ENCODE results near the gene DENND4A.

DNA sequence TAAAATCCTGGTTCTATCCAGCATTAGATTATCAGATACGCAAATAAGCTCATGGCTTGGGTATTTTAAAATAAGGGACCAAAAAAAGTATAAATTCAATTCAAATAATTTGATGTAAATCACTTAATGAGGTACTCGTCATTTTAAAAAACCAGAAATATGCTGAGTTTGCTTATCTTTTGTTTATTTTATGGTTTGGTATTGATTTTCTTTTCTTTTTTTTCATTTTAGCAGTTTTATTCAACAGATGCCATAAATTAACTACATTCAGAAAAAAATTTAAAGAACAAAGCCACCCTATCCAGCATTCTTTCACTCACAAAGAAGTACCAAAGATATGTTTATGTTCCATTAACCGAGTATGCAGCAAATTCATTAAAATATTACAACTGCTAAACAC lies 22.6 kb downstream of the DENND4A start:
- TF ChIP-seq TAF1 (IDR thresholded peaks at IDR 0.05; ENCODE audit: borderline replicate concordance, insufficient read depth, low read length) (no peak), POLR2AphosphoS5 (IDR thresholded peaks at IDR 0.05; ENCODE audit: low read depth, low read length) (no peak)

Data from PFSK-1 (cell line).